Cerebellar nuclear complex (tissue), 1 donor: ENCODE results near the gene TMEM185B.
"Not testable (repeated sequence)": the region's sequence is repeated elsewhere in the genome, so short reads cannot be mapped to it uniquely, and the experiment has no call there.

Experiments
- DNase-seq, 2 experiments: peaks; one replicate each; lab custom pipeline; 2025; lab: John Stamatoyannopoulos, UW

The TMEM185B gene

GRCh38 chr2:120206022-120206581, 17.1 kb downstream of the TMEM185B start:
- no peak for DNase-seq

- DNase-seq, result no peak
Observed at GRCh38 chr2:120204945-120205670, 18.1 kb downstream of the TMEM185B start.

GRCh38 chr2:120204417-120204816, 18.8 kb downstream of the TMEM185B start:
- DNase-seq, result no peak

GRCh38 chr2:120204022-120204405, 19.2 kb downstream of the TMEM185B start:
- DNase-seq, result no peak

- DNase-seq, result no peak
Observed at GRCh38 chr2:120203251-120204021, 19.8 kb downstream of the TMEM185B start.

GRCh38 chr2:120199817-120200459, 23.3 kb downstream of the TMEM185B start:
- not testable (repeated sequence) for DNase-seq

- DNase-seq, result no peak
Observed at GRCh38 chr2:120195553-120195952, 27.6 kb downstream of the TMEM185B start.

GRCh38 chr2:120192280-120192679, 30.9 kb downstream of the TMEM185B start:
- DNase-seq, result no peak

GRCh38 chr2:120189189-120189588, 34.0 kb downstream of the TMEM185B start:
- DNase-seq, result no peak

GRCh38 chr2:120182019-120182560, 41.1 kb downstream of the TMEM185B start:
- no peak for DNase-seq

- DNase-seq, result no peak
Observed at GRCh38 chr2:120180066-120180465, 43.1 kb downstream of the TMEM185B start.

- no peak for DNase-seq
Observed at GRCh38 chr2:120179396-120179795, 43.8 kb downstream of the TMEM185B start.

GRCh38 chr2:120177973-120178372, 45.2 kb downstream of the TMEM185B start:
- no peak for DNase-seq

- no peak for DNase-seq
Observed at GRCh38 chr2:120177001-120177621, 46.1 kb downstream of the TMEM185B start.

- DNase-seq, result no peak
Observed at GRCh38 chr2:120176526-120176925, 46.7 kb downstream of the TMEM185B start.

- no peak for DNase-seq
Observed at GRCh38 chr2:120174963-120175581, 48.1 kb downstream of the TMEM185B start.
